K562 (cell line): ENCODE data around the gene TRIAP1. TPM values are rescaled to one million over a fixed set of nuclear protein-coding genes. Genes with fewer than 3 reads are reported as not detected.

ENCODE experiments used
- ATAC-seq: fragments of 200-7000 bp; cut with Tn5 transposase; 3 replicates; pipeline ENCODE4 v1.9.1; 2020; ENCODE audit warnings: moderate library complexity
- BruUV-seq: library from RNA; stranded (reverse); fragments of 400-500 nt; replicated peaks from 2 replicates; lab custom pipeline; 2021; lab: Mats Ljungman, UMichigan
- CTCF ChIA-PET: fragments of 300-600 bp; formaldehyde crosslinking; extraction: SDS; loops from one replicate; lab custom pipeline; 2021; ENCODE audit warnings: low intra/inter-chr PET ratio; lab: Yijun Ruan, JAX
- POLR2A ChIA-PET: fragments of 300-600, 350-650 bp; sonication (Branson Sonifier 250); formaldehyde crosslinking; extraction: SDS; loops from one replicate; lab custom pipeline; 2021; ENCODE audit warnings: antibody characterized with exemption, inconsistent platforms; lab: Yijun Ruan, JAX
- DNase-seq, 4 experiments: peaks; one replicate each; pipeline versions ENCODE4 v3.0.0 to v3.0.0-alpha.2; 2011 to 2018; ENCODE audit warnings: low spot score in 3 of 4, mixed read lengths in 3 of 4; ENCODE audit errors: extremely low read depth in 1 of 4
- FAIRE-seq: peaks from 2 replicates; lab custom pipeline; 2011; peaks lifted over from hg19 to GRCh38; lab: Jason Lieb, UNC
- H2AFZ ChIP-seq: 2 replicates; pipeline ENCODE4 v1.6.0; 2011; ENCODE audit warnings: low read depth, low read length, control low read depth, inconsistent platforms
- H3K27ac ChIP-seq: fragments of 200-600 bp; 3 replicates; pipeline ENCODE4 v1.8.0; 2011; ENCODE audit warnings: low read depth, mild to moderate bottlenecking, control low read depth, inconsistent platforms, low read length, moderate library complexity, mixed read lengths; ENCODE audit errors: extremely low read depth
- H3K27me3 ChIP-seq, 2 experiments: fragments of 300-600 bp in 1 of 2; 2 replicates in 1 of 2; 3 replicates in 1 of 2; pipeline versions ENCODE4 v1.6.0 to v1.8.0; 2011; ENCODE audit warnings: inconsistent platforms in 2 of 2, low read length in 2 of 2, mild to moderate bottlenecking in 1 of 2, mixed read lengths in 1 of 2, moderate library complexity in 1 of 2; ENCODE audit not compliant: control insufficient read depth in 2 of 2, insufficient read depth in 2 of 2
- H3K36me3 ChIP-seq: fragments of 300-600 bp; 3 replicates; pipeline ENCODE4 v1.8.0; 2011; ENCODE audit warnings: mild to moderate bottlenecking, low read length, inconsistent platforms; ENCODE audit not compliant: control insufficient read depth, insufficient read depth
- H3K4me1 ChIP-seq, 2 experiments: fragments of 200-600 bp in 1 of 2; replicated peaks in 1 of 2; 2 replicates in 1 of 2; 3 replicates in 1 of 2; pipeline versions ENCODE4 v1.5.1 to v1.8.0; 2011; ENCODE audit warnings: inconsistent platforms in 2 of 2, low read length in 2 of 2, mild to moderate bottlenecking in 1 of 2, mixed read lengths in 1 of 2, moderate library complexity in 1 of 2; ENCODE audit not compliant: control insufficient read depth in 2 of 2, insufficient read depth in 2 of 2
- H3K4me2 ChIP-seq: 2 replicates; pipeline ENCODE4 v1.6.1; 2011; ENCODE audit warnings: low read length, control low read depth, inconsistent platforms, mixed read lengths; ENCODE audit not compliant: insufficient read depth
- H3K4me3 ChIP-seq: fragments of 200-600 bp; sonication (generic), shearing (Covaris generic); 2 replicates; pipeline ENCODE4 v1.5.1; 2016; ENCODE audit warnings: control low read depth, inconsistent platforms
- H3K79me2 ChIP-seq: fragments of 200-600 bp; 3 replicates; pipeline ENCODE4 v1.8.0; 2011; ENCODE audit warnings: low read length, inconsistent platforms; ENCODE audit not compliant: control insufficient read depth, insufficient read depth
- H3K9ac ChIP-seq, 2 experiments: 2 replicates each; pipeline versions ENCODE4 v1.6.0 to v1.6.1; 2011; ENCODE audit warnings: low read depth in 2 of 2, low read length in 2 of 2, control low read depth in 1 of 2, inconsistent platforms in 1 of 2, mild to moderate bottlenecking in 1 of 2, mixed read lengths in 1 of 2; ENCODE audit not compliant: insufficient read depth in 1 of 2
- H3K9me1 ChIP-seq: one replicate; pipeline ENCODE4 v1.6.0; 2011; ENCODE audit warnings: inconsistent platforms, mild to moderate bottlenecking, low read length, moderate library complexity; ENCODE audit not compliant: control insufficient read depth, insufficient read depth
- H3K9me3 ChIP-seq: replicated peaks from 2 replicates; pipeline ENCODE4 v1.5.1; 2011; ENCODE audit warnings: low read depth, low read length, inconsistent platforms; ENCODE audit not compliant: control insufficient read depth, insufficient read depth
- H4K20me1 ChIP-seq: replicated peaks from 2 replicates; pipeline ENCODE4 v1.6.1; 2011; ENCODE audit warnings: low read length, inconsistent platforms, mixed read lengths; ENCODE audit not compliant: control insufficient read depth, insufficient read depth
- COPS2 ChIP-seq: fragments of 450-650 bp; conservative IDR thresholded peaks from 2 replicates; pipeline ENCODE4 v1.6.1; 2016; ENCODE audit warnings: mild to moderate bottlenecking, moderate library complexity
- ETV1 ChIP-seq: fragments of 450-650 bp; conservative IDR thresholded peaks from 2 replicates; pipeline ENCODE4 v1.6.1; 2016; ENCODE audit warnings: missing genetic modification characterization, control low read depth, low read depth, missing compliant biosample characterization
- EWSR1 ChIP-seq: fragments of 450-650 bp; IDR thresholded peaks from 2 replicates; pipeline ENCODE4 v1.6.1; 2018; ENCODE audit warnings: borderline replicate concordance, mild to moderate bottlenecking, low read depth, moderate library complexity; ENCODE audit not compliant: partially characterized antibody
- FOXJ3 ChIP-seq: sonication (generic); formaldehyde crosslinking; IDR thresholded peaks from 2 replicates; pipeline ENCODE4 v1.4.0; 2020; ENCODE audit warnings: mild to moderate bottlenecking, missing genetic modification reagents
- GTF2F1 ChIP-seq: IDR thresholded peaks from 2 replicates; pipeline ENCODE4 v1.6.1; 2011; ENCODE audit warnings: low read depth, low read length, improper control_type of control experiment
- NUFIP1 ChIP-seq: fragments of 450-650 bp; IDR thresholded peaks from 2 replicates; pipeline ENCODE4 v1.6.1; 2018; ENCODE audit not compliant: partially characterized antibody
- POLR2A ChIP-seq: fragments of 450-650 bp; conservative IDR thresholded peaks from 2 replicates; pipeline ENCODE4 v1.6.1; 2016
- SAFB2 ChIP-seq: fragments of 200-400 bp; formaldehyde crosslinking; IDR thresholded peaks from 2 replicates; pipeline ENCODE4 v1.6.1; 2018; ENCODE audit warnings: borderline replicate concordance, low read length, low read depth, moderate library complexity; ENCODE audit not compliant: severe bottlenecking
- SMARCE1 ChIP-seq: fragments of 450-650 bp; IDR thresholded peaks from 2 replicates; pipeline ENCODE4 v1.7.1; 2016; ENCODE audit warnings: mild to moderate bottlenecking
- SNRNP70 ChIP-seq: fragments of 200-400 bp; formaldehyde crosslinking; optimal IDR thresholded peaks from 2 replicates; pipeline ENCODE3; 2017; ENCODE audit warnings: low read depth, low read length
- TCF3 ChIP-seq: sonication (generic); formaldehyde crosslinking; IDR thresholded peaks from 2 replicates; pipeline ENCODE4 v1.4.0; 2020; ENCODE audit warnings: mild to moderate bottlenecking, missing genetic modification reagents
- ZNF140 ChIP-seq: fragments of 250-450 bp; sonication (Bioruptor Pico); IDR thresholded peaks from 2 replicates; pipeline ENCODE4 v1.8.0; 2021; ENCODE audit warnings: moderate library complexity, mild to moderate bottlenecking, inconsistent platforms
- WGBS: fragments of 100-300 bp; shearing (Covaris generic); methylation state at CpG from one replicate; pipeline ENCODE4 v1.1.6; 2016; ENCODE audit warnings: low coverage, mixed read lengths; ENCODE audit not compliant: insufficient coverage; ENCODE audit errors: missing lambda C conversion rate; 5-methylcytosine and 5-hydroxymethylcytosine counted together
- in situ Hi-C: fragments of 300-500 bp; cut with MboI; formaldehyde crosslinking; loops from 4 replicates; pipeline ENCODE4 v1.15.0; 2018; ENCODE audit warnings: inconsistent platforms, mixed read lengths
- intact Hi-C: fragments of 100-400 bp; cut with micrococcal nuclease; formaldehyde crosslinking; loops from 2 replicates; pipeline ENCODE4 v1.14.2; 2022
- polyA plus RNA-seq, 8 experiments: library from polyadenylated mRNA; depleted of rRNA in 4 of 8; stranded (reverse) in 5 of 8; unstranded in 3 of 8; fragments of >200 nt; fragmentation: Nextera tagmentation in 2 of 8; fragmentation: Illumina TruSeq in 1 of 8; extraction: Ambion mirVana in 2 of 8; extraction: Trizol in 1 of 8; gene quantifications; 2 replicates each; pipeline versions ENCODE4 v1.2.1 to v1.2.3, GENCODE V29; 2011 to 2014; ENCODE audit warnings: inconsistent platforms in 1 of 8, missing spikeins in 1 of 8
- total RNA-seq, 7 experiments: library from RNA; depleted of rRNA in 6 of 7; stranded (reverse); fragments of >200 nt in 6 of 7; fragmentation: Illumina TruSeq in 2 of 7; extraction: Trizol in 2 of 7; gene quantifications; 2 replicates each; pipeline versions ENCODE4 v1.2.1 to v1.2.3, GENCODE V29; 2011 to 2021; ENCODE audit warnings: low replicate concordance in 1 of 7
- TF ChIP-seq, protein P1 (sequence below): fragments of 450-650 bp; IDR thresholded peaks from one replicate; pipeline ENCODE4 v1.6.1; 2018; ENCODE audit warnings: mild to moderate bottlenecking, moderate library complexity; ENCODE audit not compliant: partially characterized antibody
- TF ChIP-seq, protein P2 (sequence below): sonication (generic); formaldehyde crosslinking; IDR thresholded peaks from 2 replicates; pipeline ENCODE4 v1.8.0; 2022; ENCODE audit warnings: missing genetic modification reagents, mild to moderate bottlenecking, borderline replicate concordance
- TF ChIP-seq, protein P3 (sequence below): fragments of 450-650 bp; IDR thresholded peaks from 2 replicates; pipeline ENCODE4 v1.6.1; 2016

The TRIAP1 gene
- total and polyA plus RNA-seq, 9 of the 15 experiments (the other 6 are each of a cell fraction or from before 2014, with no cell fraction given): 37.3 to 354 (median 65.4) TPM

DNA sequence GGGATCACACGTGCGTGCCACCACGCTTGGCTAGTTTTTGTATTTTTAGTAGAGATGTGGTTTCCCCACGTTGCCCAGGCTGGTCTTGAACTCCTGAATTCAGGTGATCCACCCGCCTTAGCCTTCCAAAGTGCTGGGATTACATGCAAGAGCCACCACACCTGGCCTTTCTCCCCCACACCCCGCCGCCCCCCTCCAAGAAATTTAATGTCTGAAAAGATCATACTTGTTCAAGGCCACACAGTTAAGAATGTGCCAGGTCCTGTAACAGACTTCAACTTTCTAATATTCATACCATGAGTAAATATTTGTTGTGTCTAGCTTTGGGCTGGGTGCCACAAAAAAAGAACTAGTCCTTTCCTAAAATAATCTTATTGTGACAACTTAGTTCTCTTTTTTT, 9.1 kb upstream of the TRIAP1 start:
- no TSS peak for BruUV-seq
- peaks cover 84% of the 10 kb centered on the region for H3K36me3 ChIP-seq
- FAIRE-seq: no peak
- no peak overlapping the region for H3K9ac ChIP-seq
- H3K4me1 ChIP-seq: no peaks in the 10 kb centered on the region; a peak in 1 of 5 replicates
- no peak for DNase-seq
- intact Hi-C loops: no loop called here
- no peak overlapping the region for H3K4me3 ChIP-seq
- TF ChIP-seq GTF2F1 (no peak), TCF3 (CRISPR knock-in tag) (no peak), SAFB2 (no peak), NUFIP1 (no peak), EWSR1 (no peak), SNRNP70 (no peak), SMARCE1 (no peak), POLR2A (no peak), COPS2 (no peak), ZNF140 (no peak), FOXJ3 (CRISPR knock-in tag) (no peak), ETV1 (tag) (no peak)
- TF ChIP-seq, protein P1, sequence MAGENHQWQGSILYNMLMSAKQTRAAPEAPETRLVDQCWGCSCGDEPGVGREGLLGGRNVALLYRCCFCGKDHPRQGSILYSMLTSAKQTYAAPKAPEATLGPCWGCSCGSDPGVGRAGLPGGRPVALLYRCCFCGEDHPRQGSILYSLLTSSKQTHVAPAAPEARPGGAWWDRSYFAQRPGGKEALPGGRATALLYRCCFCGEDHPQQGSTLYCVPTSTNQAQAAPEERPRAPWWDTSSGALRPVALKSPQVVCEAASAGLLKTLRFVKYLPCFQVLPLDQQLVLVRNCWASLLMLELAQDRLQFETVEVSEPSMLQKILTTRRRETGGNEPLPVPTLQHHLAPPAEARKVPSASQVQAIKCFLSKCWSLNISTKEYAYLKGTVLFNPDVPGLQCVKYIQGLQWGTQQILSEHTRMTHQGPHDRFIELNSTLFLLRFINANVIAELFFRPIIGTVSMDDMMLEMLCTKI: no peak
- TF ChIP-seq, protein P2, sequence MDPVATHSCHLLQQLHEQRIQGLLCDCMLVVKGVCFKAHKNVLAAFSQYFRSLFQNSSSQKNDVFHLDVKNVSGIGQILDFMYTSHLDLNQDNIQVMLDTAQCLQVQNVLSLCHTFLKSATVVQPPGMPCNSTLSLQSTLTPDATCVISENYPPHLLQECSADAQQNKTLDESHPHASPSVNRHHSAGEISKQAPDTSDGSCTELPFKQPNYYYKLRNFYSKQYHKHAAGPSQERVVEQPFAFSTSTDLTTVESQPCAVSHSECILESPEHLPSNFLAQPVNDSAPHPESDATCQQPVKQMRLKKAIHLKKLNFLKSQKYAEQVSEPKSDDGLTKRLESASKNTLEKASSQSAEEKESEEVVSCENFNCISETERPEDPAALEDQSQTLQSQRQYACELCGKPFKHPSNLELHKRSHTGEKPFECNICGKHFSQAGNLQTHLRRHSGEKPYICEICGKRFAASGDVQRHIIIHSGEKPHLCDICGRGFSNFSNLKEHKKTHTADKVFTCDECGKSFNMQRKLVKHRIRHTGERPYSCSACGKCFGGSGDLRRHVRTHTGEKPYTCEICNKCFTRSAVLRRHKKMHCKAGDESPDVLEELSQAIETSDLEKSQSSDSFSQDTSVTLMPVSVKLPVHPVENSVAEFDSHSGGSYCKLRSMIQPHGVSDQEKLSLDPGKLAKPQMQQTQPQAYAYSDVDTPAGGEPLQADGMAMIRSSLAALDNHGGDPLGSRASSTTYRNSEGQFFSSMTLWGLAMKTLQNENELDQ (CRISPR knock-in tag): no peak
- TF ChIP-seq, protein P3, sequence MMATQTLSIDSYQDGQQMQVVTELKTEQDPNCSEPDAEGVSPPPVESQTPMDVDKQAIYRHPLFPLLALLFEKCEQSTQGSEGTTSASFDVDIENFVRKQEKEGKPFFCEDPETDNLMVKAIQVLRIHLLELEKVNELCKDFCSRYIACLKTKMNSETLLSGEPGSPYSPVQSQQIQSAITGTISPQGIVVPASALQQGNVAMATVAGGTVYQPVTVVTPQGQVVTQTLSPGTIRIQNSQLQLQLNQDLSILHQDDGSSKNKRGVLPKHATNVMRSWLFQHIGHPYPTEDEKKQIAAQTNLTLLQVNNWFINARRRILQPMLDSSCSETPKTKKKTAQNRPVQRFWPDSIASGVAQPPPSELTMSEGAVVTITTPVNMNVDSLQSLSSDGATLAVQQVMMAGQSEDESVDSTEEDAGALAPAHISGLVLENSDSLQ: no peak
- TF ChIP-seq, all 486 proteins: peak for 0
- Histone ChIP-seq H3K4me2 (no peak overlapping the region), H3K9me3 (no peaks in the 10 kb centered on the region), H3K79me2 (peaks cover 8% of the 10 kb centered on the region; the same call in 2 of the 3 replicates), H4K20me1 (0 out of 2 replicates have a peak, but pooled peaks cover 14% of the 10 kb centered on the region), H3K27me3 (no peaks in the 10 kb centered on the region), H3K27ac (no peak overlapping the region), H3K9me1 (no peaks in the 10 kb centered on the region), H2AFZ (no peak overlapping the region)
- in situ Hi-C loops: no loop called here
- WGBS: 84% methylated on average over 7 of the region's 7 CpGs
- ChIA-PET POLR2A (interaction anchor here (0.6 to 8.1 kb wide), 5 partner anchors 9 to 880 kb away, joined by 3 to 38 read pairs (median 4); partner anchors contain the start of genes DYNLL1, GATC and TRIAP1), CTCF (no interaction called here)
- no peak for ATAC-seq
